IMR-90 (cell line): ENCODE data around the gene NR4A2. TPM values are rescaled to one million over a fixed set of nuclear protein-coding genes. Genes with fewer than 3 reads are reported as not detected.

Source experiments
- ATAC-seq: fragments of 200-7000 bp; cut with Tn5 transposase; 2 replicates; pipeline ENCODE4 v1.9.1; 2020; ENCODE audit warnings: low read depth, mild to moderate bottlenecking, moderate library complexity
- BruUV-seq: library from RNA; stranded (reverse); fragments of 400-500 nt; replicated peaks from 2 replicates; lab custom pipeline; 2021; lab: Mats Ljungman, UMichigan
- CTCF ChIA-PET: fragments of 300-600 bp; formaldehyde crosslinking; extraction: SDS; loops from one replicate; lab custom pipeline; 2021; ENCODE audit warnings: antibody characterized with exemption; lab: Yijun Ruan, JAX
- POLR2A ChIA-PET: fragments of 300-600 bp; sonication (Branson Sonifier 250); formaldehyde crosslinking; loops from one replicate; lab custom pipeline; 2022; ENCODE audit warnings: antibody characterized with exemption; ENCODE audit not compliant: unreplicated experiment; lab: Charles Lee
- DNase-seq: peaks from one replicate; pipeline ENCODE4 v3.0.0; 2013
- H2AFZ ChIP-seq: replicated peaks from 2 replicates; pipeline ENCODE3; 2013; ENCODE audit warnings: low read length, mild to moderate bottlenecking; ENCODE audit not compliant: poor library complexity
- H2AK5ac ChIP-seq: 2 replicates; pipeline ENCODE4 v1.6.1; 2013; ENCODE audit warnings: low read depth, low read length, inconsistent platforms
- H2AK9ac ChIP-seq: replicated peaks from 2 replicates; pipeline ENCODE3; 2013; ENCODE audit warnings: mild to moderate bottlenecking, low read depth, low read length, moderate library complexity; ENCODE audit not compliant: poor library complexity
- H2BK120ac ChIP-seq: 2 replicates; pipeline ENCODE4 v1.6.1; 2013; ENCODE audit warnings: low read depth, low read length, inconsistent platforms
- H2BK15ac ChIP-seq: 3 replicates; pipeline ENCODE4 v1.6.1; 2013; ENCODE audit warnings: low read depth, low read length, inconsistent platforms
- H2BK20ac ChIP-seq: 2 replicates; pipeline ENCODE4 v1.6.1; 2013; ENCODE audit warnings: low read depth, mild to moderate bottlenecking, inconsistent platforms, low read length, moderate library complexity
- H2BK5ac ChIP-seq: 2 replicates; pipeline ENCODE4 v1.6.1; 2013; ENCODE audit warnings: mild to moderate bottlenecking, low read depth, low read length, inconsistent platforms; ENCODE audit not compliant: poor library complexity, severe bottlenecking
- H3K14ac ChIP-seq: replicated peaks from 2 replicates; pipeline ENCODE4 v1.6.1; 2013; ENCODE audit warnings: low read depth, low read length, inconsistent platforms
- H3K18ac ChIP-seq: 2 replicates; pipeline ENCODE4 v1.6.1; 2013; ENCODE audit warnings: low read depth, low read length, control low read depth
- H3K23ac ChIP-seq: 2 replicates; pipeline ENCODE4 v1.6.1; 2013; ENCODE audit warnings: low read depth, low read length, inconsistent platforms
- H3K27ac ChIP-seq: 2 replicates; pipeline ENCODE4 v1.5.1; 2013; ENCODE audit warnings: mild to moderate bottlenecking, control low read depth, low read length; ENCODE audit not compliant: insufficient read depth
- H3K27me3 ChIP-seq: 2 replicates; pipeline ENCODE4 v1.6.1; 2013; ENCODE audit warnings: low read length; ENCODE audit not compliant: control insufficient read depth, insufficient read depth
- H3K36me3 ChIP-seq: 2 replicates; pipeline ENCODE4 v1.6.1; 2013; ENCODE audit warnings: low read length, mixed read lengths; ENCODE audit not compliant: control insufficient read depth, insufficient read depth
- H3K4ac ChIP-seq: 2 replicates; pipeline ENCODE4 v1.6.1; 2013; ENCODE audit warnings: low read depth, low read length, inconsistent platforms
- H3K4me1 ChIP-seq: 2 replicates; pipeline ENCODE4 v1.6.1; 2013; ENCODE audit warnings: low read length, mixed read lengths; ENCODE audit not compliant: control insufficient read depth, insufficient read depth
- H3K4me2 ChIP-seq: 2 replicates; pipeline ENCODE4 v1.6.1; 2013; ENCODE audit warnings: low read depth, mild to moderate bottlenecking, control low read depth, low read length, moderate library complexity
- H3K4me3 ChIP-seq: 2 replicates; pipeline ENCODE4 v1.5.1; 2013; ENCODE audit warnings: low read depth, mild to moderate bottlenecking, control low read depth, low read length, moderate library complexity; ENCODE audit not compliant: insufficient read depth
- H3K56ac ChIP-seq: 2 replicates; pipeline ENCODE4 v1.6.1; 2013; ENCODE audit warnings: low read length, inconsistent platforms; ENCODE audit not compliant: insufficient read depth; ENCODE audit errors: extremely low read depth
- H3K79me1 ChIP-seq, 2 experiments: 2 replicates each; pipeline ENCODE4 v1.6.1; 2013; ENCODE audit warnings: low read length in 2 of 2, inconsistent platforms in 1 of 2, low read depth in 1 of 2
- H3K9ac ChIP-seq: 2 replicates; pipeline ENCODE4 v1.6.1; 2013; ENCODE audit warnings: low read depth, low read length, control low read depth
- H3K9me1 ChIP-seq: 2 replicates; pipeline ENCODE4 v1.6.1; 2013; ENCODE audit warnings: low read length, inconsistent platforms; ENCODE audit not compliant: insufficient read depth
- H3K9me3 ChIP-seq: 2 replicates; pipeline ENCODE4 v1.6.1; 2013; ENCODE audit warnings: low read length; ENCODE audit not compliant: control insufficient read depth, insufficient read depth
- H4K20me1 ChIP-seq: 2 replicates; pipeline ENCODE4 v1.6.1; 2013; ENCODE audit warnings: low read length, inconsistent platforms; ENCODE audit not compliant: insufficient read depth
- H4K5ac ChIP-seq: 2 replicates; pipeline ENCODE4 v1.6.1; 2013; ENCODE audit warnings: mild to moderate bottlenecking, low read depth, low read length, control low read depth
- H4K8ac ChIP-seq, 2 experiments: 2 replicates each; pipeline ENCODE4 v1.6.1; 2013; ENCODE audit warnings: low read depth in 2 of 2, low read length in 2 of 2, control low read depth in 1 of 2, inconsistent platforms in 1 of 2
- H4K91ac ChIP-seq: 2 replicates; pipeline ENCODE4 v1.6.1; 2013; ENCODE audit warnings: low read depth, low read length, inconsistent platforms; ENCODE audit not compliant: insufficient read depth
- BHLHE40 ChIP-seq: fragments of 150-350 bp; IDR thresholded peaks from 2 replicates; pipeline ENCODE4 v1.6.1; 2016; ENCODE audit warnings: mild to moderate bottlenecking, low read depth, low read length
- CEBPB ChIP-seq: IDR thresholded peaks from 2 replicates; pipeline ENCODE4 v1.6.1; 2012; ENCODE audit warnings: low read depth, low read length, improper control_type of control experiment
- CHD1 ChIP-seq: IDR thresholded peaks from 2 replicates; pipeline ENCODE4 v1.6.1; 2012; ENCODE audit warnings: low read depth, low read length, improper control_type of control experiment
- CTCF ChIP-seq: conservative IDR thresholded peaks from 2 replicates; pipeline ENCODE4 v1.5.1; 2012; ENCODE audit warnings: mild to moderate bottlenecking, low read depth, low read length, improper control_type of control experiment
- ELK1 ChIP-seq: fragments of 150-350 bp; IDR thresholded peaks from 2 replicates; pipeline ENCODE4 v1.6.1; 2016; ENCODE audit warnings: low read depth, mild to moderate bottlenecking, low read length, moderate library complexity, borderline replicate concordance
- FOS ChIP-seq: fragments of 150-350 bp; IDR thresholded peaks from 2 replicates; pipeline ENCODE4 v1.6.1; 2016; ENCODE audit warnings: low read depth, low read length
- MAFK ChIP-seq: IDR thresholded peaks from 2 replicates; pipeline ENCODE4 v1.6.1; 2012; ENCODE audit warnings: low read depth, low read length, improper control_type of control experiment
- MAZ ChIP-seq: IDR thresholded peaks from 2 replicates; pipeline ENCODE4 v1.6.1; 2012; ENCODE audit warnings: low read depth, mild to moderate bottlenecking, low read length, improper control_type of control experiment, moderate library complexity, borderline replicate concordance
- MXI1 ChIP-seq: IDR thresholded peaks from 2 replicates; pipeline ENCODE4 v1.6.1; 2012; ENCODE audit warnings: low read depth, mild to moderate bottlenecking, low read length, moderate library complexity, borderline replicate concordance
- NFE2L2 ChIP-seq: fragments of 150-350 bp; IDR thresholded peaks from 2 replicates; pipeline ENCODE4 v1.6.1; 2016; ENCODE audit warnings: low read depth, mild to moderate bottlenecking, low read length
- POLR2A ChIP-seq: IDR thresholded peaks from 2 replicates; pipeline ENCODE4 v1.6.1; 2012; ENCODE audit warnings: mild to moderate bottlenecking, low read depth, low read length
- RAD21 ChIP-seq: IDR thresholded peaks from 2 replicates; pipeline ENCODE4 v1.6.1; 2012; ENCODE audit warnings: low read length, improper control_type of control experiment
- RCOR1 ChIP-seq: IDR thresholded peaks from 2 replicates; pipeline ENCODE4 v1.6.1; 2012; ENCODE audit warnings: mild to moderate bottlenecking, low read length, improper control_type of control experiment; ENCODE audit not compliant: insufficient replicate concordance
- RFX5 ChIP-seq: IDR thresholded peaks from 2 replicates; pipeline ENCODE4 v1.8.0; 2012; ENCODE audit warnings: low read depth, mild to moderate bottlenecking, low read length, moderate library complexity
- SMC3 ChIP-seq: fragments of 150-350 bp; IDR thresholded peaks from 2 replicates; pipeline ENCODE4 v1.6.1; 2016; ENCODE audit warnings: low read depth, mild to moderate bottlenecking, antibody characterized with exemption, low read length, moderate library complexity
- USF2 ChIP-seq: fragments of 150-350 bp; IDR thresholded peaks from 2 replicates; pipeline ENCODE4 v1.6.1; 2017; ENCODE audit warnings: mild to moderate bottlenecking, antibody characterized with exemption, low read length, low read depth
- WGBS, 2 experiments: methylation state at CpG; one replicate each; pipeline versions ENCODE4 v1.1.5 to v1.1.7; 2013; ENCODE audit warnings: missing lambda C conversion rate in 2 of 2; ENCODE audit not compliant: insufficient read length in 1 of 2; ENCODE audit errors: extremely low coverage in 2 of 2; 5-methylcytosine and 5-hydroxymethylcytosine counted together
- dilution Hi-C: fragments of 300-500 bp; cut with HindIII; formaldehyde crosslinking; loops from one replicate; pipeline ENCODE4 v1.14.3; 2018; ENCODE audit warnings: low sequenced_read_pairs; ENCODE audit not compliant: unreplicated experiment
- in situ Hi-C: fragments of 300-500 bp; cut with MboI; formaldehyde crosslinking; loops from 3 replicates; pipeline ENCODE4 v1.14.3; 2019; ENCODE audit warnings: low sequenced_read_pairs, inconsistent platforms, mixed read lengths
- intact Hi-C: fragments of 100-400 bp; cut with micrococcal nuclease; formaldehyde crosslinking; loops from 2 replicates; pipeline ENCODE4 v1.10.0; 2022
- polyA plus RNA-seq, 3 experiments: library from polyadenylated mRNA; depleted of rRNA; stranded (reverse); fragments of >200 nt; gene quantifications; 2 replicates each; pipeline ENCODE4 v1.2.3, GENCODE V29; 2012; ENCODE audit warnings: low replicate concordance in 1 of 3
- total RNA-seq: library from RNA; depleted of rRNA; stranded (reverse); fragments of >200 nt; gene quantifications from 2 replicates; pipeline ENCODE4 v1.2.3, GENCODE V29; 2012

The NR4A2 gene
- total and polyA plus RNA-seq, 2 of the 4 experiments (the other 2 are of a cell fraction) = 0.72 to 2.3 TPM

- H2AK9ac ChIP-seq = no peak overlapping the region
- DNase-seq = no peak
- no peak overlapping the region for H2AK5ac ChIP-seq
- ChIA-PET CTCF (no interaction called here), POLR2A (no interaction called here)
- no peak overlapping the region for H3K4me3 ChIP-seq
- no peak overlapping the region for H3K4me2 ChIP-seq
- H3K56ac ChIP-seq = no peak overlapping the region
- no peak overlapping the region for H2BK15ac ChIP-seq
- H3K9me1 ChIP-seq = no peaks in the 10 kb centered on the region
- no peak for ATAC-seq
- no peak overlapping the region for H2BK20ac ChIP-seq
- no peak overlapping the region for H4K91ac ChIP-seq
- no peak overlapping the region for H4K8ac ChIP-seq
- no peak overlapping the region for H3K23ac ChIP-seq
- intact Hi-C loops = no loop called here
- no peak overlapping the region for H3K27ac ChIP-seq
- no peaks in the 10 kb centered on the region for H3K9me3 ChIP-seq
- WGBS, 2 experiments = no CpG with 5 or more reads among the region's 4 CpGs
- no peaks in the 10 kb centered on the region; the same call in 1 of the 2 replicates for H3K27me3 ChIP-seq
- no peaks in the 10 kb centered on the region for H4K20me1 ChIP-seq
- dilution Hi-C loops = no loop called here
- H2BK120ac ChIP-seq = no peak overlapping the region
- no peak overlapping the region for H3K14ac ChIP-seq
- H2BK5ac ChIP-seq = no peak overlapping the region
- no peak overlapping the region for H2AFZ ChIP-seq
- no peaks in the 10 kb centered on the region for H3K79me1 ChIP-seq
- in situ Hi-C loops = no loop called here
- H3K4me1 ChIP-seq = no peaks in the 10 kb centered on the region
- no peak overlapping the region for H3K18ac ChIP-seq
- H4K5ac ChIP-seq = no peak overlapping the region
- H3K36me3 ChIP-seq = no peaks in the 10 kb centered on the region
- BruUV-seq = no TSS peak
- H3K4ac ChIP-seq = no peak overlapping the region
- TF ChIP-seq USF2 (no peak), RCOR1 (no peak), MAFK (no peak), SMC3 (no peak), CTCF (no peak), BHLHE40 (no peak), POLR2A (no peak), FOS (no peak), CEBPB (no peak), ELK1 (no peak), NFE2L2 (no peak), RFX5 (no peak), MAZ (no peak), CHD1 (no peak), RAD21 (no peak), MXI1 (no peak)
- no peak overlapping the region for H3K9ac ChIP-seq
Measured at GRCh38 chr2:156366753-156367152, 34.2 kb upstream of the NR4A2 start.
